GM18907 (cell line): ENCODE measurements around the gene LETMD1.
"Not testable (repeated sequence)": the region's sequence is repeated elsewhere in the genome, so short reads cannot be mapped to it uniquely, and the experiment has no call there.

Source experiments
- ATAC-seq: cut with Tn5 transposase; IDR thresholded peaks from one replicate; pipeline ENCODE4 v1.9.1; 2021; ENCODE audit warnings: mild to moderate bottlenecking, moderate library complexity; ENCODE audit not compliant: unreplicated experiment

The LETMD1 gene

GRCh38 chr12:51075390-51075789 lies 27.3 kb downstream of the LETMD1 start:
- ATAC-seq = no peak

- no peak for ATAC-seq
These were observed 28.3 kb downstream of the LETMD1 start for GRCh38 chr12:51076236-51076930.

GRCh38 chr12:51077930-51078329 lies 29.8 kb downstream of the LETMD1 start:
- no peak for ATAC-seq

GRCh38 chr12:51078346-51078745 lies 30.2 kb downstream of the LETMD1 start:
- not testable (repeated sequence) for ATAC-seq

- not testable (repeated sequence) for ATAC-seq
These were observed 30.7 kb downstream of the LETMD1 start for GRCh38 chr12:51078866-51079265.

GRCh38 chr12:51080136-51080535 lies 32.0 kb downstream of the LETMD1 start:
- ATAC-seq = no peak

- no peak for ATAC-seq
These were observed 33.3 kb downstream of the LETMD1 start for GRCh38 chr12:51081421-51081820.

- ATAC-seq = no peak
These were observed 34.5 kb downstream of the LETMD1 start for GRCh38 chr12:51082561-51083125.

GRCh38 chr12:51083126-51083833 lies 35.2 kb downstream of the LETMD1 start, which contains the start of gene CSRNP2:
Gene CSRNP2 (minus strand): TSS chr12:51083596. CDS start chr12:51076561, 7,035 bp downstream.
- ATAC-seq = peak; percentile 98

- no peak for ATAC-seq
These were observed 37.6 kb downstream of the LETMD1 start for GRCh38 chr12:51085757-51086156.

GRCh38 chr12:51086933-51087332 lies 38.8 kb downstream of the LETMD1 start:
- ATAC-seq = no peak

GRCh38 chr12:51087818-51088217 lies 39.7 kb downstream of the LETMD1 start:
- no peak for ATAC-seq

GRCh38 chr12:51090705-51091229 lies 42.6 kb downstream of the LETMD1 start:
- no peak for ATAC-seq

GRCh38 chr12:51098611-51099010 lies 50.5 kb downstream of the LETMD1 start:
- ATAC-seq = no peak

GRCh38 chr12:51103977-51104376 lies 55.9 kb downstream of the LETMD1 start:
- no peak for ATAC-seq

GRCh38 chr12:51108136-51108535 lies 60.0 kb downstream of the LETMD1 start:
- no peak for ATAC-seq
